ENCODE data around the gene C12orf54. TPM values are rescaled to one million over a fixed set of nuclear protein-coding genes. Genes with fewer than 3 reads are reported as not detected.
"Not testable (repeated sequence)": the region's sequence is repeated elsewhere in the genome, so short reads cannot be mapped to it uniquely, and the experiment has no call there.

C12orf54 gene
- total RNA-seq: not detected
- not detected for polyA plus RNA-seq
- long read RNA-seq, donor 1: 0 reads
- long read RNA-seq, donor 2: 0 reads
- long read RNA-seq, donor 3: 0 reads
- long read RNA-seq, donor 4: 0 reads

GRCh38 chr12:48482198-48482597, at the start of gene C12orf54:
Gene C12orf54, plus strand, starts transcription at chr12:48482498. Its CDS starts 799 bp downstream, at chr12:48483297.
- 87% methylated on average over 2 of the region's 2 CpGs for WGBS
- Histone ChIP-seq H3K27me3 (ENCODE audit: control insufficient read depth, insufficient read depth) (no peaks in the 10 kb centered on the region), H3K4me1 (ENCODE audit: control insufficient read depth, insufficient read depth, low read length) (no peaks in the 10 kb centered on the region), H3K4me3 (ENCODE audit: low read length) (no peak within 1 kb of the TSS), H3K9me3 (ENCODE audit: control insufficient read depth, low read length) (no peaks in the 10 kb centered on the region), H3K27ac (ENCODE audit: low read length) (no peak within 1 kb of the TSS)
- intact Hi-C loops (cut with DNase I): no loop called here
- ATAC-seq (no peak), DNase-seq (no peak)

GRCh38 chr12:48434016-48434415, 48.3 kb upstream of the C12orf54 start:
- DNase-seq; intact Hi-C loops (cut with DNase I); H3K27ac ChIP-seq (ENCODE audit: low read length); H3K27me3 ChIP-seq (ENCODE audit: control insufficient read depth, insufficient read depth); ATAC-seq; H3K4me3 ChIP-seq (ENCODE audit: low read length); H3K4me1 ChIP-seq (ENCODE audit: control insufficient read depth, insufficient read depth, low read length); H3K9me3 ChIP-seq (ENCODE audit: control insufficient read depth, low read length): not testable (repeated sequence)
- 87% methylated on average over 10 of the region's 10 CpGs for WGBS

- Histone ChIP-seq H3K4me3 (ENCODE audit: low read length) (no peak overlapping the region), H3K27ac (ENCODE audit: low read length) (no peak overlapping the region), H3K4me1 (ENCODE audit: control insufficient read depth, insufficient read depth, low read length) (no peaks in the 10 kb centered on the region), H3K9me3 (ENCODE audit: control insufficient read depth, low read length) (no peaks in the 10 kb centered on the region), H3K27me3 (ENCODE audit: control insufficient read depth, insufficient read depth) (no peaks in the 10 kb centered on the region)
- no peak for DNase-seq
- ATAC-seq: no peak
- intact Hi-C loops (cut with DNase I): no loop called here
- WGBS: 65% methylated on average over 7 of the region's 7 CpGs
Observed at GRCh38 chr12:48441069-48441468, 41.2 kb upstream of the C12orf54 start.

GRCh38 chr12:48442179-48442847, 40.0 kb upstream of the C12orf54 start:
- intact Hi-C loops (cut with DNase I): no loop called here
- H3K9me3 ChIP-seq (ENCODE audit: control insufficient read depth, low read length): no peaks in the 10 kb centered on the region
- H3K27ac ChIP-seq (ENCODE audit: low read length): no peak overlapping the region
- H3K4me1 ChIP-seq (ENCODE audit: control insufficient read depth, insufficient read depth, low read length): peaks cover 2% of the 10 kb centered on the region
- no peak for ATAC-seq
- H3K4me3 ChIP-seq (ENCODE audit: low read length): no peak overlapping the region
- no peak for DNase-seq
- no peaks in the 10 kb centered on the region for H3K27me3 ChIP-seq (ENCODE audit: control insufficient read depth, insufficient read depth)
- 91% methylated on average over 3 of the region's 3 CpGs for WGBS

- H3K4me1 ChIP-seq (ENCODE audit: control insufficient read depth, insufficient read depth, low read length): peaks cover 2% of the 10 kb centered on the region
- DNase-seq: no peak
- no peak overlapping the region for H3K4me3 ChIP-seq (ENCODE audit: low read length)
- intact Hi-C loops (cut with DNase I): no loop called here
- no peak overlapping the region for H3K27ac ChIP-seq (ENCODE audit: low read length)
- no peaks in the 10 kb centered on the region for H3K27me3 ChIP-seq (ENCODE audit: control insufficient read depth, insufficient read depth)
- no peak for ATAC-seq
- WGBS: 81% methylated on average over 3 of the region's 3 CpGs
- no peaks in the 10 kb centered on the region for H3K9me3 ChIP-seq (ENCODE audit: control insufficient read depth, low read length)
Observed at GRCh38 chr12:48445538-48445937, 36.8 kb upstream of the C12orf54 start.

- Histone ChIP-seq H3K27me3 (ENCODE audit: control insufficient read depth, insufficient read depth) (no peaks in the 10 kb centered on the region), H3K4me1 (ENCODE audit: control insufficient read depth, insufficient read depth, low read length) (peaks cover 2% of the 10 kb centered on the region), H3K4me3 (ENCODE audit: low read length) (no peak overlapping the region), H3K27ac (ENCODE audit: low read length) (no peak overlapping the region), H3K9me3 (ENCODE audit: control insufficient read depth, low read length) (no peaks in the 10 kb centered on the region)
- DNase-seq (no peak), ATAC-seq (no peak)
- WGBS: 45% methylated on average over 4 of the region's 4 CpGs
- intact Hi-C loops (cut with DNase I): no loop called here
Observed at GRCh38 chr12:48446161-48446776, 36.0 kb upstream of the C12orf54 start.

GRCh38 chr12:48447755-48448154, 34.5 kb upstream of the C12orf54 start:
- 67% methylated on average over 1 of the region's 1 CpG for WGBS
- Histone ChIP-seq H3K27me3 (ENCODE audit: control insufficient read depth, insufficient read depth) (no peaks in the 10 kb centered on the region), H3K27ac (ENCODE audit: low read length) (no peak overlapping the region), H3K9me3 (ENCODE audit: control insufficient read depth, low read length) (no peaks in the 10 kb centered on the region), H3K4me1 (ENCODE audit: control insufficient read depth, insufficient read depth, low read length) (peaks cover 2% of the 10 kb centered on the region), H3K4me3 (ENCODE audit: low read length) (no peak overlapping the region)
- intact Hi-C loops (cut with DNase I): no loop called here
- ATAC-seq (no peak), DNase-seq (no peak)

- intact Hi-C loops (cut with DNase I): no loop called here
- Histone ChIP-seq H3K4me1 (ENCODE audit: control insufficient read depth, insufficient read depth, low read length) (peaks cover under 1% of the 10 kb centered on the region), H3K9me3 (ENCODE audit: control insufficient read depth, low read length) (no peaks in the 10 kb centered on the region), H3K4me3 (ENCODE audit: low read length) (no peak overlapping the region), H3K27ac (ENCODE audit: low read length) (no peak overlapping the region), H3K27me3 (ENCODE audit: control insufficient read depth, insufficient read depth) (no peaks in the 10 kb centered on the region)
- 80% methylated on average over 1 of the region's 1 CpG for WGBS
- DNase-seq (no peak), ATAC-seq (no peak)
Observed at GRCh38 chr12:48451372-48451771, 30.9 kb upstream of the C12orf54 start.

GRCh38 chr12:48452961-48453360, 29.3 kb upstream of the C12orf54 start:
- WGBS: 88% methylated on average over 2 of the region's 2 CpGs
- H3K27me3 ChIP-seq (ENCODE audit: control insufficient read depth, insufficient read depth); H3K27ac ChIP-seq (ENCODE audit: low read length); H3K9me3 ChIP-seq (ENCODE audit: control insufficient read depth, low read length); intact Hi-C loops (cut with DNase I); H3K4me1 ChIP-seq (ENCODE audit: control insufficient read depth, insufficient read depth, low read length); DNase-seq; ATAC-seq; H3K4me3 ChIP-seq (ENCODE audit: low read length): not testable (repeated sequence)

GRCh38 chr12:48454667-48455066, 27.6 kb upstream of the C12orf54 start:
- H3K9me3 ChIP-seq (ENCODE audit: control insufficient read depth, low read length): no peaks in the 10 kb centered on the region
- no peaks in the 10 kb centered on the region for H3K4me1 ChIP-seq (ENCODE audit: control insufficient read depth, insufficient read depth, low read length)
- no peak overlapping the region for H3K4me3 ChIP-seq (ENCODE audit: low read length)
- intact Hi-C loops (cut with DNase I): no loop called here
- 79% methylated on average over 1 of the region's 1 CpG for WGBS
- ATAC-seq: peak in 1 of 2 donors; percentile 64
- DNase-seq: no peak
- no peaks in the 10 kb centered on the region for H3K27me3 ChIP-seq (ENCODE audit: control insufficient read depth, insufficient read depth)
- no peak overlapping the region for H3K27ac ChIP-seq (ENCODE audit: low read length)

GRCh38 chr12:48455116-48455515, 27.2 kb upstream of the C12orf54 start:
- Histone ChIP-seq H3K4me1 (ENCODE audit: control insufficient read depth, insufficient read depth, low read length) (no peaks in the 10 kb centered on the region), H3K9me3 (ENCODE audit: control insufficient read depth, low read length) (no peaks in the 10 kb centered on the region), H3K27me3 (ENCODE audit: control insufficient read depth, insufficient read depth) (no peaks in the 10 kb centered on the region), H3K4me3 (ENCODE audit: low read length) (no peak overlapping the region), H3K27ac (ENCODE audit: low read length) (no peak overlapping the region)
- 59% methylated on average over 2 of the region's 2 CpGs for WGBS
- DNase-seq: no peak
- intact Hi-C loops (cut with DNase I): no loop called here
- no peak for ATAC-seq

Data from right cardiac atrium (tissue), 5 donors.